Measurements from ENCODE around the gene MIGA1. TPM values are rescaled to one million over a fixed set of nuclear protein-coding genes. Genes with fewer than 3 reads are reported as not detected.
A peak's percentile ranks its signal among the peaks of the same experiment; 100 is the strongest.

The MIGA1 gene
- total and polyA plus RNA-seq, 2 of the 13 experiments (the other 11 are each of a cell fraction or from before 2014, with no cell fraction given) = 3.8 to 6.6 TPM

- TF ChIP-seq, protein P1, sequence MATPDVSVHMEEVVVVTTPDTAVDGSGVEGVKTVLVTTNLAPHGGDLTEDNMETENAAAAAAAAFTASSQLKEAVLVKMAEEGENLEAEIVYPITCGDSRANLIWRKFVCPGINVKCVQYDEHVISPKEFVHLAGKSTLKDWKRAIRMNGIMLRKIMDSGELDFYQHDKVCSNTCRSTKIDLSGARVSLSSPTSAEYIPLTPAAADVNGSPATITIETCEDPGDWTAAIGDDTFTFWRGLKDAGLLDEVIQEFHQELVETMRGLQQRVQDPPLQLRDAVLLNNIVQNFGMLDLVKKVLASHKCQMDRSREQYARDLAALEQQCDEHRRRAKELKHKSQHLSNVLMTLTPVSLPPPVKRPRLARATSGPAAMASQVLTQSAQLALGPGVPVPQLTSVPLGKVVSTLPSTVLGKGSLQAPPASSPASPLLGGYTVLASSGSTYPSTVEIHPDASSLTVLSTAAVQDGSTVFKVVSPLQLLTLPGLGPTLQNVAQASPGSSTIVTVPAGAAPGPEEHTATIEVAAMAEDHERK (CRISPR knock-in tag; IDR thresholded peaks at IDR 0.05; ENCODE audit: low read depth) = peak; percentile 86
- TF ChIP-seq ZNF33B (CRISPR knock-in tag; IDR thresholded peaks at IDR 0.05) (no peak), ZNF24 (IDR thresholded peaks at IDR 0.05) (no peak), NFIC (IDR thresholded peaks at IDR 0.05; ENCODE audit: low read length) (no peak), GTF3A (CRISPR knock-in tag; conservative IDR thresholded peaks at IDR 0.05) (no peak; the same call in 1 of the 2 replicates), PHF20 (CRISPR knock-in tag; IDR thresholded peaks at IDR 0.05) (peak; percentile 87), ZNF768 (CRISPR knock-in tag; IDR thresholded peaks at IDR 0.05) (peak; percentile 16; the same call in 1 of the 2 replicates), IRX3 (CRISPR knock-in tag; IDR thresholded peaks at IDR 0.05; ENCODE audit: borderline replicate concordance, low read depth) (0 out of 2 replicates have a peak, but pooled peaks have one; percentile 69), KDM5B (CRISPR knock-in tag; IDR thresholded peaks at IDR 0.05; ENCODE audit: borderline replicate concordance) (no peak), EEA1 (CRISPR knock-in tag; IDR thresholded peaks at IDR 0.05; ENCODE audit: borderline replicate concordance) (no peak), ZNF496 (CRISPR knock-in tag; IDR thresholded peaks at IDR 0.05; ENCODE audit: insufficient replicate concordance) (no peak), AKAP8 (CRISPR knock-in tag; IDR thresholded peaks at IDR 0.05) (no peak)
- TF ChIP-seq, protein P2, sequence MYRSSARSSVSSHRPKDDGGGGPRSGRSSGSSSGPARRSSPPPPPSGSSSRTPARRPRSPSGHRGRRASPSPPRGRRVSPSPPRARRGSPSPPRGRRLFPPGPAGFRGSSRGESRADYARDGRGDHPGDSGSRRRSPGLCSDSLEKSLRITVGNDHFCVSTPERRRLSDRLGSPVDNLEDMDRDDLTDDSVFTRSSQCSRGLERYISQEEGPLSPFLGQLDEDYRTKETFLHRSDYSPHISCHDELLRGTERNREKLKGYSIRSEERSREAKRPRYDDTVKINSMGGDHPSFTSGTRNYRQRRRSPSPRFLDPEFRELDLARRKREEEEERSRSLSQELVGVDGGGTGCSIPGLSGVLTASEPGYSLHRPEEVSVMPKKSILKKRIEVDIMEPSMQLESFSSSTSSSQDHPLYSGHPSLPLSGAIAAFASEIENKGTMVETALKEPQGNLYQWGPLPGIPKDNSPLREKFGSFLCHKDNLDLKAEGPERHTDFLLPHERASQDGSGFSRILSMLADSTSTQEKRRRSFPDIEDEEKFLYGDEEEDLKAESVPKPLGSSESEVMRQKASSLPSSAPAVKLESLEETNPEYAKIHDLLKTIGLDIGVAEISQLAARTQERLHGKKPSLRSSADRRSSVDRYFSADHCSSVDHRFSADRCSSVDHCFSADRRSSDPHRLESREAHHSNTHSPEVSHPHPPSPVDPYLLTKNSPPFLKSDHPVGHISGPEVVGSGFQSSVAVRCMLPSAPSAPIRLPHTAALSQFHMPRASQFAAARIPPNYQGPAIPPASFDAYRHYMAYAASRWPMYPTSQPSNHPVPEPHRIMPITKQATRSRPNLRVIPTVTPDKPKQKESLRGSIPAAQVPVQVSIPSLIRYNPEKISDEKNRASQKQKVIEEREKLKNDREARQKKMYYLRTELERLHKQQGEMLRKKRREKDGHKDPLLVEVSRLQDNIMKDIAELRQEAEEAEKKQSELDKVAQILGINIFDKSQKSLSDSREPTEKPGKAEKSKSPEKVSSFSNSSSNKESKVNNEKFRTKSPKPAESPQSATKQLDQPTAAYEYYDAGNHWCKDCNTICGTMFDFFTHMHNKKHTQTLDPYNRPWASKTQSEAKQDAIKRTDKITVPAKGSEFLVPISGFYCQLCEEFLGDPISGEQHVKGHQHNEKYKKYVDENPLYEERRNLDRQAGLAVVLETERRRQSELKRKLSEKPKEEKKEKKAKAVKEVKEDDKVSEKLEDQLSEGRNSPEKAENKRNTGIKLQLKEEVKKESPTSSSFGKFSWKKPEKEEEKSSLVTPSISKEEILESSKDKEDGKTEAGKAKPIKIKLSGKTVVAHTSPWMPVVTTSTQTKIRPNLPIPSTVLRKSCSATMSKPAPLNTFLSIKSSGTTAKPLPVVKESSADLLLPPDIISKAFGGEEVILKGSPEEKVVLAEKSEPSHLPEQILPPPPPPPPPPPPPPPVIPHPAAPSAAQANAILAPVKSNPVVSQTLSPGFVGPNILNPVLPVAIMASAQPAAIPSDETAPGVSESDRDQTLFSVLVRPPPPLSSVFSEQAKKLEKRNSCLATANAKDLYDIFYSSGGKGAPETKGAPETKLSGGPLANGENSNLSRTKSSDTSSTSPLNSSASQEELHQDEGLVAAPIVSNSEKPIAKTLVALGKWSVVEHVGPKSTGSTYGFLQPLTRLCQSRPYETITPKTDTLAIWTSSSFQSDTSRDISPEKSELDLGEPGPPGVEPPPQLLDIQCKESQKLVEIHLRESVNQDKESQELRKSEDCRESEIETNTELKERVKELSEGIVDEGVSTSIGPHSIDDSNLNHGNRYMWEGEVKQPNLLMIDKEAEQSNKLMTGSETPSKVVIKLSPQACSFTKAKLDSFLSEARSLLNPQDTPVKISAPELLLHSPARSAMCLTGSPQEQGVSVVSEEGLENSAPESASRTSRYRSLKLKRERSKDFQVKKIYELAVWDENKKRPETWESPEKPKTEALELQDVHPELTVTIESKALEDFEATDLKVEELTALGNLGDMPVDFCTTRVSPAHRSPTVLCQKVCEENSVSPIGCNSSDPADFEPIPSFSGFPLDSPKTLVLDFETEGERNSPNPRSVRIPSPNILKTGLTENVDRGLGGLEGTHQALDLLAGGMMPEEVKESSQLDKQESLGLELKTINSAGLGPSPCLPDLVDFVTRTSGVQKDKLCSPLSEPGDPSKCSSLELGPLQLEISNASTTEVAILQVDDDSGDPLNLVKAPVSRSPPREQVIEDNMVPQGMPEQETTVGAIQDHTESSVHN (CRISPR knock-in tag; IDR thresholded peaks at IDR 0.05) = no peak
- TF ChIP-seq, protein P3, sequence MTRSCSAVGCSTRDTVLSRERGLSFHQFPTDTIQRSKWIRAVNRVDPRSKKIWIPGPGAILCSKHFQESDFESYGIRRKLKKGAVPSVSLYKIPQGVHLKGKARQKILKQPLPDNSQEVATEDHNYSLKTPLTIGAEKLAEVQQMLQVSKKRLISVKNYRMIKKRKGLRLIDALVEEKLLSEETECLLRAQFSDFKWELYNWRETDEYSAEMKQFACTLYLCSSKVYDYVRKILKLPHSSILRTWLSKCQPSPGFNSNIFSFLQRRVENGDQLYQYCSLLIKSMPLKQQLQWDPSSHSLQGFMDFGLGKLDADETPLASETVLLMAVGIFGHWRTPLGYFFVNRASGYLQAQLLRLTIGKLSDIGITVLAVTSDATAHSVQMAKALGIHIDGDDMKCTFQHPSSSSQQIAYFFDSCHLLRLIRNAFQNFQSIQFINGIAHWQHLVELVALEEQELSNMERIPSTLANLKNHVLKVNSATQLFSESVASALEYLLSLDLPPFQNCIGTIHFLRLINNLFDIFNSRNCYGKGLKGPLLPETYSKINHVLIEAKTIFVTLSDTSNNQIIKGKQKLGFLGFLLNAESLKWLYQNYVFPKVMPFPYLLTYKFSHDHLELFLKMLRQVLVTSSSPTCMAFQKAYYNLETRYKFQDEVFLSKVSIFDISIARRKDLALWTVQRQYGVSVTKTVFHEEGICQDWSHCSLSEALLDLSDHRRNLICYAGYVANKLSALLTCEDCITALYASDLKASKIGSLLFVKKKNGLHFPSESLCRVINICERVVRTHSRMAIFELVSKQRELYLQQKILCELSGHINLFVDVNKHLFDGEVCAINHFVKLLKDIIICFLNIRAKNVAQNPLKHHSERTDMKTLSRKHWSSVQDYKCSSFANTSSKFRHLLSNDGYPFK (CRISPR knock-in tag; IDR thresholded peaks at IDR 0.05; ENCODE audit: borderline replicate concordance) = peak; percentile 72; the same call in 1 of the 2 replicates
- TF ChIP-seq, protein P4, sequence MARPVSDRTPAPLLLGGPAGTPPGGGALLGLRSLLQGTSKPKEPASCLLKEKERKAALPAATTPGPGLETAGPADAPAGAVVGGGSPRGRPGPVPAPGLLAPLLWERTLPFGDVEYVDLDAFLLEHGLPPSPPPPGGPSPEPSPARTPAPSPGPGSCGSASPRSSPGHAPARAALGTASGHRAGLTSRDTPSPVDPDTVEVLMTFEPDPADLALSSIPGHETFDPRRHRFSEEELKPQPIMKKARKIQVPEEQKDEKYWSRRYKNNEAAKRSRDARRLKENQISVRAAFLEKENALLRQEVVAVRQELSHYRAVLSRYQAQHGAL (CRISPR knock-in tag; IDR thresholded peaks at IDR 0.05; ENCODE audit: not compliant biosample characterization) = no peak
Measured at GRCh38 chr1:77779529-77780281, at the start of gene MIGA1 (continued).

Data from HepG2 (cell line).